Neural crest cell (in vitro differentiated cells): ENCODE measurements around the gene MACROD1. TPM values are rescaled to one million over a fixed set of nuclear protein-coding genes. Genes with fewer than 3 reads are reported as not detected.

Experiments
- DNase-seq: peaks from one replicate; pipeline ENCODE4 v3.0.0; 2021; ENCODE audit warnings: low read depth, mixed read lengths, low spot score
- H3K27ac Mint-ChIP-seq: one replicate; pipeline ENCODE4 v1.8.0; 2021; ENCODE audit warnings: mild to moderate bottlenecking, mixed read lengths; ENCODE audit not compliant: unreplicated experiment
- H3K27me3 Mint-ChIP-seq: 2 replicates; pipeline ENCODE4 v1.8.0; 2021; ENCODE audit warnings: low read depth, mild to moderate bottlenecking, mixed read lengths
- H3K36me3 Mint-ChIP-seq: 2 replicates; pipeline ENCODE4 v1.8.0; 2021; ENCODE audit warnings: low read depth, mild to moderate bottlenecking, mixed read lengths
- H3K4me1 Mint-ChIP-seq: 2 replicates; pipeline ENCODE4 v1.8.0; 2021; ENCODE audit warnings: mixed read lengths
- H3K4me3 Mint-ChIP-seq: one replicate; pipeline ENCODE4 v1.8.0; 2021; ENCODE audit warnings: mild to moderate bottlenecking, mixed read lengths
- H3K9me3 Mint-ChIP-seq: 2 replicates; pipeline ENCODE4 v1.8.0; 2021; ENCODE audit warnings: mixed read lengths
- CTCF ChIP-seq: fragments of 200-600 bp; sonication (generic); conservative IDR thresholded peaks from 2 replicates; pipeline ENCODE4 v1.5.0; 2021; ENCODE audit warnings: antibody characterized with exemption, mild to moderate bottlenecking
- total RNA-seq: library from RNA; stranded (reverse); gene quantifications from 2 replicates; pipeline ENCODE4 v1.2.1, GENCODE V29; 2021

The MACROD1 gene
- total RNA-seq, 1 donor from 2014 or later = 26.1 TPM

- Mint-ChIP-seq H3K9me3 (no peaks in the 10 kb centered on the region), H3K27ac (no peak overlapping the region), H3K4me1 (peaks cover 17% of the 10 kb centered on the region), H3K36me3 (no peaks in the 10 kb centered on the region), H3K4me3 (no peak overlapping the region), H3K27me3 (no peaks in the 10 kb centered on the region)
- no peak for DNase-seq
- no peak for TF ChIP-seq CTCF
Measured at GRCh38 chr11:64138398-64138797, 27.5 kb downstream of the MACROD1 start.

GRCh38 chr11:64136765-64137441 lies 29.0 kb downstream of the MACROD1 start:
- H3K9me3 Mint-ChIP-seq = no peaks in the 10 kb centered on the region
- no peak overlapping the region for H3K27ac Mint-ChIP-seq
- no peak overlapping the region for H3K4me3 Mint-ChIP-seq
- DNase-seq = no peak
- H3K4me1 Mint-ChIP-seq = peaks cover 29% of the 10 kb centered on the region
- no peak for TF ChIP-seq CTCF
- no peaks in the 10 kb centered on the region for H3K27me3 Mint-ChIP-seq
- H3K36me3 Mint-ChIP-seq = no peaks in the 10 kb centered on the region

- no peak for TF ChIP-seq CTCF
- Mint-ChIP-seq H3K27ac (no peak overlapping the region), H3K27me3 (no peaks in the 10 kb centered on the region), H3K36me3 (no peaks in the 10 kb centered on the region), H3K4me3 (no peak overlapping the region), H3K4me1 (peaks cover 34% of the 10 kb centered on the region), H3K9me3 (no peaks in the 10 kb centered on the region)
- DNase-seq = no peak
Measured at GRCh38 chr11:64135711-64136110, 30.2 kb downstream of the MACROD1 start.

GRCh38 chr11:64134963-64135362 lies 30.9 kb downstream of the MACROD1 start:
- no peak for DNase-seq
- Mint-ChIP-seq H3K4me3 (no peak overlapping the region), H3K4me1 (peaks cover 34% of the 10 kb centered on the region), H3K9me3 (no peaks in the 10 kb centered on the region), H3K27me3 (no peaks in the 10 kb centered on the region), H3K36me3 (no peaks in the 10 kb centered on the region), H3K27ac (no peak overlapping the region)
- TF ChIP-seq CTCF = no peak

GRCh38 chr11:64132982-64133705 lies 32.8 kb downstream of the MACROD1 start:
- peak overlapping the region; percentile 57 for H3K27ac Mint-ChIP-seq
- H3K4me3 Mint-ChIP-seq = no peak overlapping the region
- no peak for TF ChIP-seq CTCF
- no peaks in the 10 kb centered on the region for H3K36me3 Mint-ChIP-seq
- no peaks in the 10 kb centered on the region for H3K27me3 Mint-ChIP-seq
- peaks cover 34% of the 10 kb centered on the region for H3K4me1 Mint-ChIP-seq
- H3K9me3 Mint-ChIP-seq = no peaks in the 10 kb centered on the region
- no peak for DNase-seq
